Posterior vena cava (tissue), 2 donors: ENCODE results near the gene C1orf159. TPM values are rescaled to one million over a fixed set of nuclear protein-coding genes. Genes with fewer than 3 reads are reported as not detected.

Source experiments
- DNase-seq: peaks from one replicate; pipeline ENCODE4 v3.0.0-alpha.2; 2020; ENCODE audit warnings: low spot score
- intact Hi-C, 2 donors: fragments of 100-400 bp; cut with DNase I; formaldehyde crosslinking; loops; one replicate each; pipeline versions ENCODE4 v1.14.1 to v1.14.2; 2022 to 2023
- total RNA-seq, 2 donors: library from RNA; stranded (reverse); fragmentation: NEBNext Ultra II Directional; extraction: Animal tissue kit (Norgen Biotek cat#: 25700); gene quantifications; one replicate each; pipeline ENCODE4 v1.2.1, GENCODE V29; 2021
- donor health status: DM: yes; HTN: yes; CAD: no.
- donor health status: DM: yes; HTN: yes; CAD: no.

The C1orf159 gene
- total RNA-seq, 2 donors from 2014 or later: 6.7 to 7.4 TPM

DNA sequence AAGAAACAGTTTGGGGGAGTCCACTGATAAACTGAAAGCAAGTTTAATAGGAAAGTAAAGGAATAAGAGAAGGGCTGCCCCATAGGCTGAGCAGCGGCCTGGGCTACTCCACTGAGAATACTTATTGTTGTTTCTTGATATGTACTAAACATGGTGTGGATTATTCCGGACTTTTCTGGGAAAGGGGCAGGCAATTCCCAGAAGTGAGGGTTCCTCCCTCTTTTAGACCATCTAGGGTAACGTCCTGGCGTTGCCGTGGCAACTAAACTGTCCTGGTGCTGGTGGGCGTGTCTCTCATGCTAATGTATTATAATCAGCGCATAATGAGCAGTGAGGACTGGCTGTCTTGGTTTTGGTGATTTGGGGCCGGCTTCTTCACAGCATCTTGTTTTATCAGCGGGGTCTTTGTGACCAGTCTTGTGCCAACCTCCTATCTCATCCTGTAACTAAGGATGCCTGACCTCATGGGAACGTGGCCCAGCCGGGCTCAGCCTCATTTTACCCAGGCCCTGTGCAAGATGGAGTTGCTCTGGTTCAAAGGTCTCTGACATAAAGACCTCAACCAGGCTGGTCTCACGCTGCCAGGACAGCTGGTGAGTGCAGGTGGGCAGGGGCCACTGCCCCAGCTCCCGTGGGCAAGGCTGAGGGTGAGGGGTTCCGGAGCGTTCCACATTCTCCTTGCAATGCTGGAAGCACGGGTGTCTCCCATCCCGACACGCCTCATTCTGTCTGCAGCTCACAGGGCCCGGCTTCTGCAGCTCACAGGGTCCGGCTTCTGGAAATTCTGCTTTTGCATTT, 19.6 kb upstream of the C1orf159 start:
- no peak for DNase-seq
- intact Hi-C loops: no loop called here

- intact Hi-C loops: no loop called here
- no peak for DNase-seq
These were observed 18.5 kb upstream of the C1orf159 start for GRCh38 chr1:1134300-1134970.

DNA sequence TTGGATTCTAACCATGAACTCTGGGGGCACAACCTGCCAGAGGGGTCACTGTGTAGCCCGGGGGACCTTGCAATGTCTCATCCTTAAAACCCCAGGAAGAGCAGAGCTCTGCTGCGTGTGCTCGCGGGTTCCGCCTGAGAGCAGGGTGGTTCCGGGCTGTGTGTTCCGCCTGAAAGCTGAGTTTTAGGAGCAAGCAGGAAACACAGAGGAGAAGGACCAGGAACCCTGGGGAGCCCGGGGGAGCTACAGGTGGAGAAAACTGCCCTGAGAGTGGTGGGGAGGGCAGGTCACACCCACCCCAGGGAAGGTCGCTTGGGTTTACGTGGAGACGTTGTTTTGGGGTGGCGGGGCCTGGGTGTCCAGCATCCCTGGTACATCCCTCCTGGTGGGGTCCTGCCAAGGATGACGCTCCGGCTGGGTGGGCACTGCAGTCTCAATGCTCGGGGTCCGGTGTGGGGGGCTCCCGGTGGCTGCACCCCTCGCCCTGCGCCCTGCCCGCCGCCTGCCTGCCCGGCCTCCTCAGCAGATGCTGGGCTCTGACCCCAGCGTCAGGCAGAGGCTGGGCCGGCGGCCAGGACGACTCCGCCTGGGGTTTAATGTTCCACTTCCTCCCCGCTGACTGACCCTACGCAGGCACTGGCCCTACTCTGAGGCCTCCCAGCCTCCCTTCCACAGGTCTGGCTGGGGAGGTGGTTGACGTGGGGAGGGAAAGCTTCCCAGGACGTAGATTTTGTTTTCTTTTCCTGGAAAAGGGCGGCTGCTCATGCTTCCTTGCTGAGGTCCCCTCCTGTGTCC, 17.3 kb upstream of the C1orf159 start:
- intact Hi-C loops: no loop called here
- DNase-seq: no peak

- no peak for DNase-seq
- intact Hi-C loops: no loop called here
These were observed 16.4 kb upstream of the C1orf159 start for GRCh38 chr1:1132042-1132950.

DNA sequence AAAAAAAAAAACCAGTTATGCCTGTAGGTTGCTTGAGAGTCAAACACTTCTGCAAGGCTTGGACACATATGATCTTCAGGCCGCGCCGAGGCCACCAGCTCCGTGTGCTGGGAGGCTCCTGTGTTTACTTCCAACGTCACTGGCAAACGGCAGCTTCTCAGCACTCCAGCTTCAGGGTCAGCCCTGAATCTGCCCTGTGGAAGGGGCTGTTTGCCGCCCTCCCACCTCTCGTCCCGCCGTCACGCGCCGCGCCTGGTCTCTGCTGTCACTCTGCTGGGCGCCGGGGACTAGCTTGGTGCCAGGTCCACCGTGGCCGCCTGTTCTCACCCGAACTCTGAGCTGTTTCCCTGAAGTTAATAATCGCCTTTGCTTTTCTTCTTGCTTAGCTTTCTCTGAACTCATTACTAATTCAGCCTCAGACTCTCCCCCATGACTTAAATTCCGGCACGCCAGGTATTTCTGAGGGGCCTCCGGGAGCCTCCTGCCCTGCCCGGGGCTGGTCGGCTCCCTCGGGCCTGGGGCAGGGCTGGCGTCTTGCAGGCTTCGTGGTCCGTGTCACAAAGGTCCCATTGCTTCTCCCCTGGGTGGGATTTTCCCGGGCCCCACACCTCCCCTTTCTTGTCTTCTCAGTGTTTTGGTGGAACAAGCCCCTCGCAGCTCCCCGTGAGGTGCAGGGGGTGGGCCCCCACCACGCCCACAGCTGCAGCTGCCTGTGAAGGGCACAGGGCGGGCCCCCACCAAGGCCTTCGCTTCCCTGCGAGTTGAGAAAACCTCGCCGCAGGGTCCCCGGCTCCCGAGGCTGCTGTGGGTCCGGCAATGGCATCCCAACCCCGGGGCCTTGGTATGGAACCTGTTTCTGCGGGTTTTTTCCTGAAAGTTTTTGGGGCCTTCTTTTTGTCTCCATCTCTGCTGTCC, 14.6 kb upstream of the C1orf159 start:
- intact Hi-C loops: no loop called here

DNA sequence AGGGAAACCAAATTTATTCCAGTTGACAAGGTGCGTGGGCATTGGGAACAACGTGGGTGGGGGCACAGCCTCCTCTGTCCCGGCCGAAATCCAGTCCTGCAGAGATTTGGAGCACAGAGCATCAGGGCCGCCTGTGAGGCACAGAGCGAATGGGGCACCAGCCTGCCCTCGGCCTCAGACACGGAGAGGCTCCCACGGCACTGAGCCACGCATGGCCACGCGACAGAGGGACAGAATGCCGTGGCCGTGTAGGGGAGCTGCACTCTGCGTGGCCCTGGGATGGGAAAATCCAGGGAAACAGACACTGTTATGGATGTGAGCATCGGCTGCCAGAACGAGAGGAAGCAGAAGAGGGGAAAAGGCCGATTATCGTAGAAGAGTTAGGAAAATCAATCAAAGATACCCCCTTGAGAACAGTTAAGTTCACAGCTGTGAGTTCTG, 13.5 kb upstream of the C1orf159 start:
- DNase-seq: no peak
- intact Hi-C loops: no loop called here

More for the DNA sequence above, 14.6 kb upstream of the C1orf159 start:
- DNase-seq: no peak

- intact Hi-C loops: no loop called here
- DNase-seq: no peak
These were observed 12.7 kb upstream of the C1orf159 start for GRCh38 chr1:1128454-1129139.

DNA sequence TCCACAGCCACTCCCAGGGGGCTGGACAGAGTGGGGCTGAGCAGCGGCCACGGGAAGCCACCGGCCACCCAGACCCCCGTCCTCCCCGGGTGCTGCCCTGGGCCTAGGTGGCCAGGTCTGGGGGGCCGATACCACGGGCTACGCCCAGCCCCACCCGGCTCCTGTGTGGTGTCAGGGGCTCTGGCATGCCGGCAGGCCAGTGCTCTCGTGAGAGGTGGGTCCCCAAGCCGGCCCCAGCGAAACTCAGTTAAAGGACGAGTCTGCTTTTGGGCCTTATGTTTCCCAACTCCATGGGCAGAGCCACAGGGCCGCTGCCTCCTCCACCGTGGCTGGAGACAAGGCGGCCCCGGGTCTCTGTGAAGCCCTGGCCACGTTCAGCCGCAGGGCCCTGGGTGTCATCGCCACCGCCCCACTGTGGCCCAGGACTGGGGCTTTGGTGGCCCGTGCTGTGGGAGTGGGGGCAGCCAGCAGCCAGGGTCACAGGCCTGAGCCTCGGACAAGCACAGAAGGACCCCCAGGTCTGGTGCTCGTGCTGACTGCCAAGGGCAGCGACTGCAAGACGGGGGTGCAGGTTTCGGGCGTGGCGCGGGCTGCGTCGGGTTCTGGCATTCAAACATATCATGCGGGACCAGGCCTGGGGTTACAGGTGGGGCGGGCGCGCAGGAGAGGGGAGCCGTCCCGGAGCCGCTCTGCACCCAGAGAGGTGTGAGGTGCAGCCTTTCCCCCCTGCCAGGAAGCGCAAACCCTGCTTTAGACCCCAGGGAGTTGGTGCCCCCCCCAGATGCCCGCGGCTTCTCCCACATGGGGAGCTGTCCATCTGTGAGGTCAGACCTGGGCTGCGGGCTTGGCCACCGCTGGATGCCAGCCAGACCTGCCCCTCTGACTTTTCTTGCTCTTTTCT, 11.9 kb upstream of the C1orf159 start:
- intact Hi-C loops: no loop called here

GRCh38 chr1:1125945-1126344, 10.1 kb upstream of the C1orf159 start:
- no peak for DNase-seq
- intact Hi-C loops: no loop called here

More for the DNA sequence above, 11.9 kb upstream of the C1orf159 start:
- no peak for DNase-seq

GRCh38 chr1:1124786-1125642, 9.1 kb upstream of the C1orf159 start:
- DNase-seq: no peak
- intact Hi-C loops: loop anchor here in 1 of 2 donors (5.0 kb wide), 1 partner anchor 167 kb away; no protein-coding TSS in a partner anchor

GRCh38 chr1:1124508-1124785, 8.6 kb upstream of the C1orf159 start:
- intact Hi-C loops: loop anchor here in 1 of 2 donors (5.0 kb wide), 1 partner anchor 168 kb away; no protein-coding TSS in a partner anchor
- DNase-seq: no peak

DNA sequence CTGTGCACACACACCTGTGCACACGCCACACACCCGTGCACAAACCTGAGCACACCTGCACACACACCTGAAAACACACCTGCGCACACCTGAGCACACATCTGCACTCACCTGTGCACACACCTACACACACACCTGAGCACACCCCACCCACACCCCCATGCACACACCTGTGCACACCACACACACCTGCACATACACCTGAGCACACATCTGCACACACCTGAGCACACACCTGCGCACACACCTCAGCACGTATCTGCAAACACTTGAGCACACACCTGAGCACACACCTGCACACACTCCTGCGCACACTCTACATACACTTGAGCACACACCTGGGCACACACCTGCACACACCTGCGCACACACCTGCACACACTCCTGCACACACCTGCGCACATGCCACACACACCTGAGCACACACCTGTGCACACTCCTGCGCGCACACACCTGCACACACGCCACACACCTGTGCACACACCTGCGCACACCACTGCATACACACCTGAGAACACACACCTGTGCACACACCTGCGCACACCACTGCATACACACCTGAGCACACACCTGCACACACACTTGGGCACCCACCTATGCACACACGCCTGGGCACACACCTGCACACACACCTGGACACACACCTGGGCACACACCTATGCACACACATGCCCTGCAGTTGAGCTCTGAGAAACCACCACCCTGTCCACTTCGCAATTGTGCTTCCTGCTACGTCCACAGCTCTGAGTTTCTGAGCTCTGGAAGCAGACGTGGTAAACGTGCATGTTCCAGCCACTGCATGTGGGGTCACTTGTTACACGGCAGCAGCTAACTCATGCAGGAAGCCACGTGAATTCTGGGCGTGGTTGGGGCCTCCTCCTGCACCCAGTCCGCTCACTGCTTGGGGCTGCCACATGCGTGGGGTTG, 8.0 kb upstream of the C1orf159 start:
- intact Hi-C loops: loop anchor here (1.0 to 5.0 kb wide), 2 partner anchors 166 to 168 kb away; no protein-coding TSS in a partner anchor
- DNase-seq: no peak

GRCh38 chr1:1122981-1123480, 7.1 kb upstream of the C1orf159 start:
- intact Hi-C loops: loop anchor here (1.0 to 5.0 kb wide), 2 partner anchors 167 to 169 kb away; no protein-coding TSS in a partner anchor
- no peak for DNase-seq
